Breast epithelium (tissue), 3 donors: ENCODE data around the gene ALKBH2.

Experiments
- POLR2A ChIP-seq: fragments of 450-650 bp; IDR thresholded peaks from one replicate; pipeline ENCODE4 v1.6.1; 2016; ENCODE audit warnings: antibody characterized with exemption, mild to moderate bottlenecking, moderate library complexity
- TF ChIP-seq, protein P1 (sequence below), 3 donors: fragments of 450-650 bp; IDR thresholded peaks; one replicate each; pipeline ENCODE4 v1.5.1; 2016 to 2017; ENCODE audit warnings: antibody characterized with exemption in 3 of 3, mild to moderate bottlenecking in 3 of 3, moderate library complexity in 3 of 3

- TF ChIP-seq, protein P1, sequence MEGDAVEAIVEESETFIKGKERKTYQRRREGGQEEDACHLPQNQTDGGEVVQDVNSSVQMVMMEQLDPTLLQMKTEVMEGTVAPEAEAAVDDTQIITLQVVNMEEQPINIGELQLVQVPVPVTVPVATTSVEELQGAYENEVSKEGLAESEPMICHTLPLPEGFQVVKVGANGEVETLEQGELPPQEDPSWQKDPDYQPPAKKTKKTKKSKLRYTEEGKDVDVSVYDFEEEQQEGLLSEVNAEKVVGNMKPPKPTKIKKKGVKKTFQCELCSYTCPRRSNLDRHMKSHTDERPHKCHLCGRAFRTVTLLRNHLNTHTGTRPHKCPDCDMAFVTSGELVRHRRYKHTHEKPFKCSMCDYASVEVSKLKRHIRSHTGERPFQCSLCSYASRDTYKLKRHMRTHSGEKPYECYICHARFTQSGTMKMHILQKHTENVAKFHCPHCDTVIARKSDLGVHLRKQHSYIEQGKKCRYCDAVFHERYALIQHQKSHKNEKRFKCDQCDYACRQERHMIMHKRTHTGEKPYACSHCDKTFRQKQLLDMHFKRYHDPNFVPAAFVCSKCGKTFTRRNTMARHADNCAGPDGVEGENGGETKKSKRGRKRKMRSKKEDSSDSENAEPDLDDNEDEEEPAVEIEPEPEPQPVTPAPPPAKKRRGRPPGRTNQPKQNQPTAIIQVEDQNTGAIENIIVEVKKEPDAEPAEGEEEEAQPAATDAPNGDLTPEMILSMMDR (IDR thresholded peaks at IDR 0.05): no peak
- TF ChIP-seq POLR2A: no peak
Measured at GRCh38 chr12:109074866-109075265, 18.4 kb downstream of the ALKBH2 start.
